HepG2 (cell line): ENCODE measurements around the gene NBPF1. TPM values are rescaled to one million over a fixed set of nuclear protein-coding genes. Genes with fewer than 3 reads are reported as not detected.
"Not testable (repeated sequence)": the region's sequence is repeated elsewhere in the genome, so short reads cannot be mapped to it uniquely, and the experiment has no call there.

Experiments used
- EED ChIP-seq: sonication (generic); formaldehyde crosslinking; IDR thresholded peaks from 2 replicates; pipeline ENCODE4 v1.5.0; 2020; ENCODE audit warnings: mild to moderate bottlenecking, missing genetic modification reagents
- HNF4G ChIP-seq, 2 experiments: sonication (generic) in 1 of 2; formaldehyde crosslinking in 1 of 2; IDR thresholded peaks; 2 replicates each; pipeline versions ENCODE4 v1.4.0 to v1.6.1; 2011 to 2020; ENCODE audit warnings: borderline replicate concordance in 2 of 2, low read depth in 2 of 2, mild to moderate bottlenecking in 2 of 2, low read length in 1 of 2, missing genetic modification reagents in 1 of 2, moderate library complexity in 1 of 2
- KDM4B ChIP-seq: sonication (generic); formaldehyde crosslinking; IDR thresholded peaks from 2 replicates; pipeline ENCODE4 v1.4.0; 2020; ENCODE audit warnings: missing genetic modification reagents
- MTF1 ChIP-seq: sonication (generic); formaldehyde crosslinking; IDR thresholded peaks from 2 replicates; pipeline ENCODE4 v1.5.0; 2020; ENCODE audit warnings: missing genetic modification reagents
- ONECUT2 ChIP-seq: sonication (generic); formaldehyde crosslinking; IDR thresholded peaks from 2 replicates; pipeline ENCODE4 v1.4.0; 2020; ENCODE audit warnings: missing genetic modification reagents
- TEAD3 ChIP-seq: optimal IDR thresholded peaks from 2 replicates; pipeline ENCODE3; 2016; ENCODE audit warnings: borderline replicate concordance
- ZNF205 ChIP-seq: IDR thresholded peaks from 2 replicates; pipeline ENCODE4 v1.6.1; 2018; ENCODE audit warnings: missing biosample characterization, missing genetic modification reagents
- ZNF224 ChIP-seq: sonication (generic); formaldehyde crosslinking; IDR thresholded peaks from 2 replicates; pipeline ENCODE4 v1.5.0; 2020; ENCODE audit warnings: mild to moderate bottlenecking, missing genetic modification reagents
- ZNF230 ChIP-seq: sonication (generic); formaldehyde crosslinking; IDR thresholded peaks from 2 replicates; pipeline ENCODE4 v1.4.0; 2020; ENCODE audit warnings: mild to moderate bottlenecking, missing genetic modification reagents
- ZNF775 ChIP-seq: sonication (generic); formaldehyde crosslinking; IDR thresholded peaks from 2 replicates; pipeline ENCODE4 v1.4.0; 2020; ENCODE audit warnings: missing genetic modification reagents, mild to moderate bottlenecking, moderate library complexity, borderline replicate concordance
- ZNF816 ChIP-seq: sonication (generic); formaldehyde crosslinking; IDR thresholded peaks from 2 replicates; pipeline ENCODE4 v1.8.0; 2022; ENCODE audit warnings: missing genetic modification reagents, mild to moderate bottlenecking, borderline replicate concordance
- polyA plus RNA-seq, 8 experiments: library from polyadenylated mRNA; depleted of rRNA in 3 of 8; stranded (reverse) in 7 of 8; unstranded in 1 of 8; fragments of >200 nt; fragmentation: Illumina TruSeq in 4 of 8; extraction: Trizol in 4 of 8; gene quantifications; 2 replicates each; pipeline versions ENCODE4 v1.2.1 to v1.2.3, GENCODE V29; 2011 to 2016; ENCODE audit warnings: low read depth in 4 of 8, missing spikeins in 1 of 8, mixed read lengths in 1 of 8; ENCODE audit not compliant: insufficient read depth in 1 of 8
- total RNA-seq, 5 experiments: library from RNA; depleted of rRNA; stranded (reverse); fragments of >200 nt; fragmentation: Illumina TruSeq; extraction: Trizol; gene quantifications; 2 replicates each; pipeline ENCODE4 v1.2.3, GENCODE V29; 2016; ENCODE audit warnings: low read depth in 1 of 5
- TF ChIP-seq, protein P1 (sequence below): IDR thresholded peaks from 2 replicates; pipeline ENCODE4 v1.6.1; 2016; ENCODE audit warnings: low read depth, missing genetic modification reagents, missing compliant biosample characterization
- TF ChIP-seq, protein P2 (sequence below): sonication (generic); formaldehyde crosslinking; IDR thresholded peaks from 2 replicates; pipeline ENCODE4 v1.5.0; 2020; ENCODE audit warnings: missing genetic modification reagents
- TF ChIP-seq, protein P3 (sequence below): sonication (generic); formaldehyde crosslinking; IDR thresholded peaks from 2 replicates; pipeline ENCODE4 v1.8.0; 2022; ENCODE audit warnings: mild to moderate bottlenecking, missing genetic modification reagents, moderate library complexity
- TF ChIP-seq, protein P4 (sequence below): sonication (generic); formaldehyde crosslinking; IDR thresholded peaks from 2 replicates; pipeline ENCODE4 v1.5.1; 2020; ENCODE audit warnings: mild to moderate bottlenecking, missing genetic modification reagents, borderline replicate concordance
- TF ChIP-seq, protein P5 (sequence below): sonication (generic); formaldehyde crosslinking; IDR thresholded peaks from 2 replicates; pipeline ENCODE4 v1.5.1; 2020; ENCODE audit warnings: missing genetic modification reagents, mild to moderate bottlenecking, borderline replicate concordance
- TF ChIP-seq, protein P6 (sequence below): sonication (generic); formaldehyde crosslinking; IDR thresholded peaks from 2 replicates; pipeline ENCODE4 v1.8.1; 2023; ENCODE audit warnings: missing genetic modification reagents, mild to moderate bottlenecking, borderline replicate concordance

The NBPF1 gene
- total and polyA plus RNA-seq, 2 of the 13 experiments (the other 11 are each of a cell fraction or from before 2014, with no cell fraction given): 30.3 to 35.6 TPM

DNA sequence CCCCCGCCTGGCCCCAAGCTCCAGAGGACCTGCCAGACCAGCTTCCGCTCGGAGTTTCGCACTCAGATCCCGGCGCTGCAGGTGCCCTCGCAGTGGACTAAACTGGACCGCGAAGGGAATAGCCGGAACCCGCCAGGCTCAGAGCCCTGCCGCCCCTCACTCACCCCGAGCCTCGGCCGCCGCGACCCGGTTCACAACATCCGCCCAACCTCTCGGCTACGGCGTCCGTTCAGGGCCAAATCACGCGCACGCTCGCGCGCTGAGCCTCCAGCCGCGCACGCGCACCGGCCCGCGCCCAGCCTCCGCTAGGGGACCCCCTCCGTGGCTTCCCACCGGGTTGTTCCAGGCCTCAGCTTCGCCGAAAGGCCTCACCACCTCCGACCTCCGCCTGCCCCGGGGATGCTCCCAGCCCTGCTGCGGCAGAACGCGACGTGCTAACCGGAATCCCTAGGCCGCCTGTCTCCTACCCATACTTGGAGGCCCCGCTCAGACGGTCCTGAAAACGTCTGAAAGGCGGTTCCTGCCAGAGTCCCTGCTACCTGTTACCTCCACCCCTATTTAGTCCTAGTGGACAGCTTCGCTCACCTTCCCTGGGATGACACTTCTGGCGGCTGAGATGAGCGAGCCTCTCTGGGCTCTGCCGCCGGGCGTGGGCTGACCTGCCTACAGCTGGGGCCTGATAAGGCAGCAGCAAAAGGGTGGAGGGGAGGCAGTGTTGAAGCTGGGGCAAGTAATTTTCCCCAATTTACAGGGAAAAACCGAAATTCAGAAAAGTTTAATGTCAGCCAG lies 31.3 kb upstream of the NBPF1 start (continued):
- TF ChIP-seq, protein P1, sequence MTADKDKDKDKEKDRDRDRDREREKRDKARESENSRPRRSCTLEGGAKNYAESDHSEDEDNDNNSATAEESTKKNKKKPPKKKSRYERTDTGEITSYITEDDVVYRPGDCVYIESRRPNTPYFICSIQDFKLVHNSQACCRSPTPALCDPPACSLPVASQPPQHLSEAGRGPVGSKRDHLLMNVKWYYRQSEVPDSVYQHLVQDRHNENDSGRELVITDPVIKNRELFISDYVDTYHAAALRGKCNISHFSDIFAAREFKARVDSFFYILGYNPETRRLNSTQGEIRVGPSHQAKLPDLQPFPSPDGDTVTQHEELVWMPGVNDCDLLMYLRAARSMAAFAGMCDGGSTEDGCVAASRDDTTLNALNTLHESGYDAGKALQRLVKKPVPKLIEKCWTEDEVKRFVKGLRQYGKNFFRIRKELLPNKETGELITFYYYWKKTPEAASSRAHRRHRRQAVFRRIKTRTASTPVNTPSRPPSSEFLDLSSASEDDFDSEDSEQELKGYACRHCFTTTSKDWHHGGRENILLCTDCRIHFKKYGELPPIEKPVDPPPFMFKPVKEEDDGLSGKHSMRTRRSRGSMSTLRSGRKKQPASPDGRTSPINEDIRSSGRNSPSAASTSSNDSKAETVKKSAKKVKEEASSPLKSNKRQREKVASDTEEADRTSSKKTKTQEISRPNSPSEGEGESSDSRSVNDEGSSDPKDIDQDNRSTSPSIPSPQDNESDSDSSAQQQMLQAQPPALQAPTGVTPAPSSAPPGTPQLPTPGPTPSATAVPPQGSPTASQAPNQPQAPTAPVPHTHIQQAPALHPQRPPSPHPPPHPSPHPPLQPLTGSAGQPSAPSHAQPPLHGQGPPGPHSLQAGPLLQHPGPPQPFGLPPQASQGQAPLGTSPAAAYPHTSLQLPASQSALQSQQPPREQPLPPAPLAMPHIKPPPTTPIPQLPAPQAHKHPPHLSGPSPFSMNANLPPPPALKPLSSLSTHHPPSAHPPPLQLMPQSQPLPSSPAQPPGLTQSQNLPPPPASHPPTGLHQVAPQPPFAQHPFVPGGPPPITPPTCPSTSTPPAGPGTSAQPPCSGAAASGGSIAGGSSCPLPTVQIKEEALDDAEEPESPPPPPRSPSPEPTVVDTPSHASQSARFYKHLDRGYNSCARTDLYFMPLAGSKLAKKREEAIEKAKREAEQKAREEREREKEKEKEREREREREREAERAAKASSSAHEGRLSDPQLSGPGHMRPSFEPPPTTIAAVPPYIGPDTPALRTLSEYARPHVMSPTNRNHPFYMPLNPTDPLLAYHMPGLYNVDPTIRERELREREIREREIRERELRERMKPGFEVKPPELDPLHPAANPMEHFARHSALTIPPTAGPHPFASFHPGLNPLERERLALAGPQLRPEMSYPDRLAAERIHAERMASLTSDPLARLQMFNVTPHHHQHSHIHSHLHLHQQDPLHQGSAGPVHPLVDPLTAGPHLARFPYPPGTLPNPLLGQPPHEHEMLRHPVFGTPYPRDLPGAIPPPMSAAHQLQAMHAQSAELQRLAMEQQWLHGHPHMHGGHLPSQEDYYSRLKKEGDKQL: peak; percentile 83
- TF ChIP-seq, protein P2, sequence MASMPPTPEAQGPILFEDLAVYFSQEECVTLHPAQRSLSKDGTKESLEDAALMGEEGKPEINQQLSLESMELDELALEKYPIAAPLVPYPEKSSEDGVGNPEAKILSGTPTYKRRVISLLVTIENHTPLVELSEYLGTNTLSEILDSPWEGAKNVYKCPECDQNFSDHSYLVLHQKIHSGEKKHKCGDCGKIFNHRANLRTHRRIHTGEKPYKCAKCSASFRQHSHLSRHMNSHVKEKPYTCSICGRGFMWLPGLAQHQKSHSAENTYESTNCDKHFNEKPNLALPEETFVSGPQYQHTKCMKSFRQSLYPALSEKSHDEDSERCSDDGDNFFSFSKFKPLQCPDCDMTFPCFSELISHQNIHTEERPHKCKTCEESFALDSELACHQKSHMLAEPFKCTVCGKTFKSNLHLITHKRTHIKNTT (CRISPR knock-in tag): peak; percentile 47; the same call in 1 of the 2 replicates
- TF ChIP-seq, protein P3, sequence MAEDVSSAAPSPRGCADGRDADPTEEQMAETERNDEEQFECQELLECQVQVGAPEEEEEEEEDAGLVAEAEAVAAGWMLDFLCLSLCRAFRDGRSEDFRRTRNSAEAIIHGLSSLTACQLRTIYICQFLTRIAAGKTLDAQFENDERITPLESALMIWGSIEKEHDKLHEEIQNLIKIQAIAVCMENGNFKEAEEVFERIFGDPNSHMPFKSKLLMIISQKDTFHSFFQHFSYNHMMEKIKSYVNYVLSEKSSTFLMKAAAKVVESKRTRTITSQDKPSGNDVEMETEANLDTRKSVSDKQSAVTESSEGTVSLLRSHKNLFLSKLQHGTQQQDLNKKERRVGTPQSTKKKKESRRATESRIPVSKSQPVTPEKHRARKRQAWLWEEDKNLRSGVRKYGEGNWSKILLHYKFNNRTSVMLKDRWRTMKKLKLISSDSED (CRISPR knock-in tag): peak; percentile 94
- TF ChIP-seq ONECUT2 (peak; percentile 43; the same call in 1 of the 2 replicates), ZNF230 (peak; percentile 85), ZNF816 (CRISPR knock-in tag) (peak; percentile 95), TEAD3 (CRISPR knock-in tag) (peak; percentile 96), KDM4B (CRISPR knock-in tag) (peak; percentile 96), ZNF224 (CRISPR knock-in tag) (peak; percentile 97), ZNF205 (peak; percentile 97), EED (peak; percentile 97), HNF4G (CRISPR knock-in tag; IDR thresholded peaks at IDR 0.05; ENCODE audit: borderline replicate concordance, low read depth) (peak; percentile 93), ZNF775 (CRISPR knock-in tag) (peak; percentile 90; the same call in 1 of the 2 replicates), MTF1 (CRISPR knock-in tag) (peak; percentile 53)
- TF ChIP-seq, protein P4, sequence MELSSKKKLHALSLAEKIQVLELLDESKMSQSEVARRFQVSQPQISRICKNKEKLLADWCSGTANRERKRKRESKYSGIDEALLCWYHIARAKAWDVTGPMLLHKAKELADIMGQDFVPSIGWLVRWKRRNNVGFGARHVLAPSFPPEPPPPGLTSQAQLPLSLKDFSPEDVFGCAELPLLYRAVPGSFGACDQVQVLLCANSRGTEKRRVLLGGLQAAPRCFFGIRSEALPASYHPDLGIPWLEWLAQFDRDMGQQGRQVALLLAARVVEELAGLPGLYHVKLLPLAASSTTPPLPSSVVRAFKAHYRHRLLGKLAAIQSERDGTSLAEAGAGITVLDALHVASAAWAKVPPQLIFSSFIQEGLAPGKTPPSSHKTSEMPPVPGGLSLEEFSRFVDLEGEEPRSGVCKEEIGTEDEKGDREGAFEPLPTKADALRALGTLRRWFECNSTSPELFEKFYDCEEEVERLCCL: peak; percentile 93; the same call in 1 of the 2 replicates
- TF ChIP-seq, protein P5, sequence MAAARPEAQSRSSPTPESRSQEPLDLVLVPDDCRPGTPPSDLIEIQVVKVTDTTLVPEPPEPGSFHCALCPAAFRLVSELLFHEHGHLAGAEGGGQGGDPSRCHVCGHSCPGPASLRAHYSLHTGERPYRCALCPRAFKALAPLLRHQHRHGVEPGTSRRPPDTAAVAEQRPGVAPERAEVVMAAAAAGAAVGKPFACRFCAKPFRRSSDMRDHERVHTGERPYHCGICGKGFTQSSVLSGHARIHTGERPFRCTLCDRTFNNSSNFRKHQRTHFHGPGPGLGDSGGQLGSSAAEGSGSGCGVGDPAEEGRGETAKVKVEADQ (CRISPR knock-in tag): peak; percentile 98
- TF ChIP-seq, protein P6, sequence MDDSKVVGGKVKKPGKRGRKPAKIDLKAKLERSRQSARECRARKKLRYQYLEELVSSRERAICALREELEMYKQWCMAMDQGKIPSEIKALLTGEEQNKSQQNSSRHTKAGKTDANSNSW (CRISPR knock-in tag): peak; percentile 90; the same call in 1 of the 2 replicates
- TF ChIP-seq HNF4G (IDR thresholded peaks at IDR 0.05; ENCODE audit: borderline replicate concordance, low read depth, low read length): not testable (repeated sequence)
